Endodermal cell (in vitro differentiated cells): ENCODE data around the gene FANCE. TPM values are rescaled to one million over a fixed set of nuclear protein-coding genes. Genes with fewer than 3 reads are reported as not detected.

Experiments used
- DNase-seq: peaks from one replicate; pipeline ENCODE4 v3.0.0-alpha.2; 2017
- H3K27ac ChIP-seq: 2 replicates; pipeline ENCODE4 v1.5.1; 2013; ENCODE audit warnings: mild to moderate bottlenecking, low read depth, low read length, moderate library complexity
- H3K27me3 ChIP-seq: 2 replicates; pipeline ENCODE4 v1.6.1; 2013; ENCODE audit warnings: mild to moderate bottlenecking, low read length, moderate library complexity; ENCODE audit not compliant: insufficient read depth, control insufficient read depth, poor library complexity, severe bottlenecking
- H3K36me3 ChIP-seq: 2 replicates; pipeline ENCODE4 v1.7.0; 2013; ENCODE audit warnings: mild to moderate bottlenecking, low read length, moderate library complexity; ENCODE audit not compliant: control insufficient read depth, insufficient read depth
- H3K4me1 ChIP-seq: one replicate; pipeline ENCODE4 v1.7.0; 2013; ENCODE audit warnings: low read length; ENCODE audit not compliant: control insufficient read depth, insufficient read depth
- H3K4me3 ChIP-seq: 2 replicates; pipeline ENCODE4 v1.5.1; 2013; ENCODE audit warnings: mild to moderate bottlenecking, low read length, moderate library complexity
- H3K9ac ChIP-seq: 2 replicates; pipeline ENCODE4 v1.6.1; 2013; ENCODE audit warnings: mild to moderate bottlenecking, low read length, moderate library complexity; ENCODE audit not compliant: poor library complexity, severe bottlenecking; ENCODE audit errors: extremely low read depth
- H3K9me3 ChIP-seq: 2 replicates; pipeline ENCODE4 v1.6.1; 2013; ENCODE audit warnings: mild to moderate bottlenecking, low read length, moderate library complexity; ENCODE audit not compliant: control insufficient read depth
- H3K27ac Mint-ChIP-seq: 2 replicates; pipeline ENCODE4 v1.8.0; 2020; ENCODE audit warnings: mixed read lengths
- H3K27me3 Mint-ChIP-seq: 2 replicates; pipeline ENCODE4 v1.8.0; 2021; ENCODE audit warnings: mild to moderate bottlenecking, mixed read lengths; ENCODE audit not compliant: insufficient read depth
- H3K36me3 Mint-ChIP-seq: 2 replicates; pipeline ENCODE4 v1.8.0; 2020; ENCODE audit warnings: low read depth, mixed read lengths
- H3K4me1 Mint-ChIP-seq: 2 replicates; pipeline ENCODE4 v1.8.0; 2020; ENCODE audit warnings: mixed read lengths
- H3K4me3 Mint-ChIP-seq: 2 replicates; pipeline ENCODE4 v1.8.0; 2020; ENCODE audit warnings: mild to moderate bottlenecking, moderate library complexity, mixed read lengths
- H3K9me3 Mint-ChIP-seq: 2 replicates; pipeline ENCODE4 v1.8.0; 2020; ENCODE audit warnings: mild to moderate bottlenecking, mixed read lengths
- WGBS, 2 experiments: methylation state at CpG; one replicate each; pipeline versions ENCODE4 v1.1.5 to v1.1.7; 2013; ENCODE audit warnings: missing lambda C conversion rate in 2 of 2, mixed read lengths in 1 of 2; ENCODE audit not compliant: insufficient coverage in 1 of 2, insufficient read length in 1 of 2; 5-methylcytosine and 5-hydroxymethylcytosine counted together
- total RNA-seq, 2 donors: library from RNA; stranded (reverse); fragmentation: NEBNext Ultra II Directional in 1 of 2; extraction: Animal tissue kit (Norgen Biotek cat#: 25700) in 1 of 2; gene quantifications; 2 replicates in 1 of 2; 3 replicates in 1 of 2; pipeline ENCODE4 v1.2.1, GENCODE V29; 2021
- TF ChIP-seq, protein P1 (sequence below): fragments of 200-600 bp; sonication (generic); conservative IDR thresholded peaks from 2 replicates; pipeline ENCODE4 v1.5.0; 2021; ENCODE audit warnings: antibody characterized with exemption, mild to moderate bottlenecking

Gene FANCE
- total RNA-seq, 2 donors from 2014 or later, result 13.5 to 16.4 TPM

DNA sequence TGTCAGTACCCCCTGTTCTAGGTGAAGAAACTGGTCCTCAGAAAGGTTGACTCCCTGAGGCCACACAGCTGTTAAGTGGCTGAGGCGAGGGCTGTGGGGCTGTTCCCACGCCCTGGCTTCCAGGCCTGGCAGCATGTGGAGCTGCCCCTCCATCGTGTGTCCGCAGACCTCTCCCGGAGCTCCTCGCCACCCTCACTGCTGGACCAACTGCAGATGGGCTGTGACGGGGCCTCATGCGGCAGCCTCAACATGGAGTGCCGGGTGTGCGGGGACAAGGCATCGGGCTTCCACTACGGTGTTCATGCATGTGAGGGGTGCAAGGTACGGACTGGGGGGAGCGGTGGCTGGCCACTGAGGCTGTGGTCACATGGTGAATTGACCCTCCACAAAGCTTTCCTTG lies 32.2 kb upstream of the FANCE start:
- WGBS, 2 experiments, result 91 to 100% methylated on average over 11 to 14 of the region's 14 CpGs
- Mint-ChIP-seq H3K27me3 (no peaks in the 10 kb centered on the region), H3K9me3 (no peaks in the 10 kb centered on the region), H3K36me3 (peaks cover 5% of the 10 kb centered on the region), H3K4me1 (peaks cover 16% of the 10 kb centered on the region), H3K4me3 (no peak overlapping the region), H3K27ac (no peak overlapping the region)
- H3K9ac ChIP-seq, result no peak overlapping the region
- no peaks in the 10 kb centered on the region for H3K27me3 ChIP-seq
- H3K9me3 ChIP-seq, result no peaks in the 10 kb centered on the region
- no peaks in the 10 kb centered on the region for H3K4me1 ChIP-seq
- no peak overlapping the region for H3K27ac ChIP-seq
- TF ChIP-seq, protein P1, sequence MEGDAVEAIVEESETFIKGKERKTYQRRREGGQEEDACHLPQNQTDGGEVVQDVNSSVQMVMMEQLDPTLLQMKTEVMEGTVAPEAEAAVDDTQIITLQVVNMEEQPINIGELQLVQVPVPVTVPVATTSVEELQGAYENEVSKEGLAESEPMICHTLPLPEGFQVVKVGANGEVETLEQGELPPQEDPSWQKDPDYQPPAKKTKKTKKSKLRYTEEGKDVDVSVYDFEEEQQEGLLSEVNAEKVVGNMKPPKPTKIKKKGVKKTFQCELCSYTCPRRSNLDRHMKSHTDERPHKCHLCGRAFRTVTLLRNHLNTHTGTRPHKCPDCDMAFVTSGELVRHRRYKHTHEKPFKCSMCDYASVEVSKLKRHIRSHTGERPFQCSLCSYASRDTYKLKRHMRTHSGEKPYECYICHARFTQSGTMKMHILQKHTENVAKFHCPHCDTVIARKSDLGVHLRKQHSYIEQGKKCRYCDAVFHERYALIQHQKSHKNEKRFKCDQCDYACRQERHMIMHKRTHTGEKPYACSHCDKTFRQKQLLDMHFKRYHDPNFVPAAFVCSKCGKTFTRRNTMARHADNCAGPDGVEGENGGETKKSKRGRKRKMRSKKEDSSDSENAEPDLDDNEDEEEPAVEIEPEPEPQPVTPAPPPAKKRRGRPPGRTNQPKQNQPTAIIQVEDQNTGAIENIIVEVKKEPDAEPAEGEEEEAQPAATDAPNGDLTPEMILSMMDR, result no peak
- no peaks in the 10 kb centered on the region for H3K36me3 ChIP-seq
- no peak overlapping the region for H3K4me3 ChIP-seq
- DNase-seq, result peak; percentile 45

DNA sequence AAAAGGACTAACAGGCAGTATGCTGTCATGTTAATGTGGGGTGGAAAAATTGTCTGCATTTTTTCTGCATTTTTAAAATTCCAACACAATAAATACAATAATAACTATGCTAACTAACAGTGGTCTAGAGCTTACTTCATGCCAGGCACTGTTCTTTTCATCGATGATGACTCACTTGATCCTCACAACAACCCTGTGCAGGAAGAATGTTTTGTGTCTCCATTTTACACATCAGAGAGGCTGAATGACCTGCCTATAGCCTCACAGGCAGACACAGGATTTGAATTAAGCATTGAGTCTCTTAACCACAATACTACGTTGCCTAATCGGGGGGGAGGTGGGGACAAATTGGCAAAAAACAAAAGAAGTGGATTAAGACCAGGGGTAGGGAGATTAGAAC lies 26.9 kb upstream of the FANCE start:
- Histone ChIP-seq H3K4me3 (no peak overlapping the region), H3K36me3 (no peaks in the 10 kb centered on the region), H3K4me1 (no peaks in the 10 kb centered on the region), H3K27me3 (no peaks in the 10 kb centered on the region), H3K27ac (no peak overlapping the region), H3K9ac (no peak overlapping the region), H3K9me3 (peaks cover 12% of the 10 kb centered on the region)
- peaks cover 7% of the 10 kb centered on the region for H3K4me1 Mint-ChIP-seq
- H3K36me3 Mint-ChIP-seq, result peaks cover 23% of the 10 kb centered on the region
- H3K9me3 Mint-ChIP-seq, result peaks cover 12% of the 10 kb centered on the region
- no peaks in the 10 kb centered on the region for H3K27me3 Mint-ChIP-seq
- no peak for DNase-seq
- no peak overlapping the region for H3K4me3 Mint-ChIP-seq
- TF ChIP-seq, protein P1, result no peak
- H3K27ac Mint-ChIP-seq, result no peak overlapping the region
- WGBS, 2 experiments, result 80 to 88% methylated on average over 1 to 3 of the region's 3 CpGs

DNA sequence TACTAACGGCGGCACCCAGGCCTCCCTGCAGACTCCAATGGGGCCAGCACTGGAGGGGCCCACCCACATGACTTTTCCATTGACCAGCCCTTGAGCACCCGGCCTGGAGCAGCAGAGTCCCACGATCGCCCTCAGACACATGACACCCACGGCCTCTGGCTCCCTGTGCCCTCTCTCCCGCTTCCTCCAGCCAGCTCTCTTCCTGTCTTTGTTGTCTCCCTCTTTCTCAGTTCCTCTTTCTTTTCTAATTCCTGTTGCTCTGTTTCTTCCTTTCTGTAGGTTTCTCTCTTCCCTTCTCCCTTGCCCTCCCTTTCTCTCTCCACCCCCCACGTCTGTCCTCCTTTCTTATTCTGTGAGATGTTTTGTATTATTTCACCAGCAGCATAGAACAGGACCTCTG lies 26.1 kb upstream of the FANCE start:
- Mint-ChIP-seq H3K4me1 (peaks cover 7% of the 10 kb centered on the region), H3K27ac (peak overlapping the region; percentile 23), H3K4me3 (no peak overlapping the region), H3K36me3 (peaks cover 21% of the 10 kb centered on the region), H3K9me3 (peaks cover 16% of the 10 kb centered on the region), H3K27me3 (no peaks in the 10 kb centered on the region)
- TF ChIP-seq, protein P1, result no peak
- H3K36me3 ChIP-seq, result no peaks in the 10 kb centered on the region
- no peaks in the 10 kb centered on the region for H3K4me1 ChIP-seq
- WGBS, 2 experiments, result 91 to 93% methylated on average over 6 to 8 of the region's 8 CpGs
- no peak overlapping the region for H3K27ac ChIP-seq
- no peak overlapping the region for H3K4me3 ChIP-seq
- peaks cover 12% of the 10 kb centered on the region for H3K9me3 ChIP-seq
- DNase-seq, result peak; percentile 43
- H3K9ac ChIP-seq, result no peak overlapping the region
- H3K27me3 ChIP-seq, result no peaks in the 10 kb centered on the region
